HK-2 (cell line): ENCODE results near the gene GSTA4.
"Not testable (repeated sequence)": the region's sequence is repeated elsewhere in the genome, so short reads cannot be mapped to it uniquely, and the experiment has no call there.

Source experiments
- DNase-seq: peaks from one replicate; pipeline ENCODE4 v3.0.0-alpha.2; 2018; ENCODE audit not compliant: unreplicated experiment

The GSTA4 gene

DNA sequence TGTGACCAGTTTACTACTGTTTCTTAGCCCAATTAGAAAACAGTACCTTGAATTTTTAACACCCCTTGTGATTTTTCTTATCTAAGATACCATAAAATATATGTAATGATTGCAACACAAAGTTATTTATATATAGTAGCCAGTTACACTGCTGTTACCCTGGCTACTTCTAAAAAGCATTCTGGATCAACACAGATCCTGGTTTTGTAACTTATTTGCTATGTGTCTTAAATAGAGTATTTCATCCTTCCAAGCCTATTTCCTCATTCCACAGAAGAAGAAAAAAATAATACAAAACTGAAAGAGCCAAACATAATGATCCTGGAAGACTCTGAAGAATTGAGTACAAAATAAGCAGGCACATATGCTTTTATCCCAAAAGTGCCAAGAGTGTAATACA lies 19.0 kb upstream of the GSTA4 start:
- DNase-seq = no peak

DNA sequence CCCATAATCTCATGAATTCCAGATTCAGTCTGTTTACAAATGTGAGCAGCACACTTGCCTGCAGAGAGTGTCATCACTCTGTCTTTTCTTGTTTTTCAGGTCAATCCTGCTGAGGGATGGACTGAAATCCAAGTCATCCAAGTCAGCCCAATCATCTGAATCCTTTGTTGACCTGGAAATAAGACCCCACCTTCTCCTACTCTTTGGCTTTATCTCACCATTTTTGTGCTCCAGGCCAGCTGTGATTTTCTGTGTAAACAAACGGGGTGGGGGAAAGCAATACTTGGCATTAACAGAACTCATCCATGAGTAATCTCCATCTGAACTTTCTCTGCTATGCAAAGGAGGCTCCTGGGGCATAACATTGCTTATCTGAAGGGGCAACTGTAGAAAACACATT lies 16.9 kb upstream of the GSTA4 start:
- DNase-seq = no peak

GRCh38 chr6:53010504-53010903 lies 15.4 kb upstream of the GSTA4 start:
- no peak for DNase-seq

GRCh38 chr6:53009511-53009910 lies 14.4 kb upstream of the GSTA4 start:
- DNase-seq = no peak

DNA sequence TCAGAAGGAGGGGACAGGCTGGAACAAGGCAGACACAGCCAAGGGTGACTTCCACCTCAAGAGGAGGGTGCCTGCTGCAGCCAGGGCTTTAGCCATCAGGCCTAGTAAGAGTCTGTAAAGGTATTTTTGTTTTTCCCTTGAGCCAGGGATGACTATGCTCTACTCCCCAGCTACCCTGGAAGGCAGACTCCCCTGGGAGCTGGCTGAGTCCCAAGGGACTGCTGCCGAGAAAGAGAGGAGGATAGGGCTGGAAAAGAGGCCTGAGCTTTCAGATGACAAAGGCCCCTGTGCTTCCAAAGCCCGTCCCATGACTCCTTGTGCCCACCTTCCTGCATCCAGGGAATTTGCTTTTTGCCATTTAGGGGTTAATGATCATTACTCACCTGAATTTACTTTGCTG lies 14.0 kb upstream of the GSTA4 start:
- no peak for DNase-seq

GRCh38 chr6:53008192-53008687 lies 13.2 kb upstream of the GSTA4 start:
- not testable (repeated sequence) for DNase-seq

GRCh38 chr6:53005663-53006250 lies 10.7 kb upstream of the GSTA4 start:
- DNase-seq = no peak

DNA sequence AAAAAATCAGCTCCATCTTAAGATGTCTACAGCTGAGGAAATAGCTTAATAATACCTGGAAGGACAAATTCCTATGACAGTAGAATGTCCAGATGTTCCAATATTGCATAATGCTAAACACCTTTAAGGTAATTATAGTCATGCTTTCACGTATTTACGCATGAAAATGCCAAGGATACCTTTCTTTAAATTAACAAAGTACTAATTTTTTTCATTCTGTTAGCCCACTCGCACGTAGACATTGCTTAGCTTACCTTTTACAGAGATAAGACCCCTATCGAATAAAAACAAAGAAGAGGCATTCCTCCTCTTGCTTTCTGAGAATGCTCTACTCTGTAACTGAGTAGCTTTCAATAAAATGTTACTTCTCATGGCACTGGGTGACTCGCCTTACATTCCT lies 4.4 kb upstream of the GSTA4 start:
- DNase-seq = no peak

DNA sequence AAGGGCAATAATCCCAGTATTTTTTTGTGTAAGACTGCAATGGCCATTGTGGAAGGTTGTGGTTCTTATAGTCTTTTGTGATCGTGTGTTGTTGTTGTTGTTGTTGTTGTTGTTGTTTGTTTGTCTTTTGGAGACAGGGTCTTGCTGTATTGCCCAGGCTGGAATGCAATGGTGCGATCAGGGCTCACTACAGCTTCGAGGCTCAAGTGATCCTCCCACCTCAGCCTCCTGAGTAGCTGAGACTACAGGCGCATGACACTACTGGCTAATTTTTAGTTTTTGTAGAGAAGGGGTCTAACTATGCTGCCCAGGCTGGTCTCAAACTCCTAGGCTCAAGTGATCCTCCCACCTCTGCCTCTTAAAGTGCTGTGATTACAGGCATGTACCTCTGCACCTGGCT lies 3.5 kb upstream of the GSTA4 start:
- DNase-seq = no peak

DNA sequence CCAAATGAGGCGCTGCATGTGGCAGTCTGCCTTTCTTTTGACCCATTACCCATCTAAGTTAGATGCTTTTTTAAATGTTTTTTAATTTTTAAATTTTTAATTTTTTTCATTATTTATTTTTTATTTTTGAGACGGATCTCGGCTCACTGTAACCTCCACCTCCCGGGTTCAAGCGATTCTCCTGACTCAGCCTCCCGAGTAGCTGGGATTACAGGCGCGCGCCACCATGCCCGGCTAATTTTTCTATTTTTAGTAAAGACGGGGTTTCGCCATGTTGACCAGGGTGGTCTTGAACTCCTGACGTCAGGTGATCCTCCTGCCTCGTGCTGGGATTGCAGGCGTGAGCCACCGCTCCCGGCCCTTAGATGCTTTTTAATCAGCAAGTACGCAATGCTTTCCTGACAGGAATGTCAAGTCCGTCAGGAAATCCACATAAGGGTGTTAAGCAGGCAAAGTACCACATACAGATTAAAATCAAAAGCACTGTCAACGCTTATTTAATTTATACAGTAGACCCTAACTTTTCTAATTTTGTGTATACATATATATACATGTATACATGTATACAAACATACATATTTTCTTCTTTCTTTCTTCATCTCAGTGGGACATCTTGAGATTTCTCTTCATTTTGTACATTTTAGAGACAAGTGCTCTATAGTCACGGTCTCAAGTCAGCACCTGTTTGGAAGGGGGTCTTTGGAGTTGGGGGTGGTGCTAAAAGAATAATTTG lies 995 bp upstream of the GSTA4 start:
- peak; percentile 44 for DNase-seq

GRCh38 chr6:52994839-52995088 lies 320 bp downstream of the GSTA4 start:
- no peak for DNase-seq

DNA sequence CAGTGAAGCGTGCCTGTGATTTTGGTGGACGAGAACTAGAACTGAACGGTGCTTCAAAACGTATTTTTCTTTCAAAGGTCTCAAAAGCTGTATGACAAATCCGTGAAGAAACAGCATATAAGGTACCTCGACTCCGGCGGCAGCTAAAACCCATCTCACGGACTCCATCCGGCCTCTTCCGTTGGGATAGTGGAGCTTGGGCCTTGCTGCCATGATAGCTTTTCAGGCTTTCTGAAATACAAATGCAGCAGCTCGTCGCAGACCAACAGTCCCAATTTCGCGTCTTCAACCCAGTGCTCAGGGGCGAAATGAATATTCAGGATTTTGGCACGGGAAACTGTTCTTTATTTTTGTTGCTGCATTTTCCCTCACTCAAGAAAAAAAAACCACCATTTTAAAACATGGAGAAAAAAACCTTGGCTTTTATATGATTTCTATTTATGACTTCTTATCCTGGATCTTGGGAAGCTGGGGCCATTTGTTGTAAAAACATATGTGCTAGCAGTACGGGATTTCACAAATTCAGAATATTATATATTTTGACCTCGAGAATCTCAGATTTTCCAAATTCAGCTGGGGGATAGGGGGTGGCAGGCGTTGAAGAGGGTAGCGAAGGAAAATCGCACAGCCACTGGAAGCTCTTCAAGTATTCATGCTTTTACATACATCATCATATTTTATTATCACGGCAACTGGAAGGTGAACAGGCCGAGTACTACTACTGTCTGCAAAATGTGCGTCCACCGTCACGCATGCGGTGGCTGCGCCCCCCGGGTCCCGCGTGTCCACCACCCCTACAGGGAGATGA lies 849 bp downstream of the GSTA4 start:
- DNase-seq = peak; percentile 43

GRCh38 chr6:52992980-52993920 lies 1.8 kb downstream of the GSTA4 start:
- no peak for DNase-seq

DNA sequence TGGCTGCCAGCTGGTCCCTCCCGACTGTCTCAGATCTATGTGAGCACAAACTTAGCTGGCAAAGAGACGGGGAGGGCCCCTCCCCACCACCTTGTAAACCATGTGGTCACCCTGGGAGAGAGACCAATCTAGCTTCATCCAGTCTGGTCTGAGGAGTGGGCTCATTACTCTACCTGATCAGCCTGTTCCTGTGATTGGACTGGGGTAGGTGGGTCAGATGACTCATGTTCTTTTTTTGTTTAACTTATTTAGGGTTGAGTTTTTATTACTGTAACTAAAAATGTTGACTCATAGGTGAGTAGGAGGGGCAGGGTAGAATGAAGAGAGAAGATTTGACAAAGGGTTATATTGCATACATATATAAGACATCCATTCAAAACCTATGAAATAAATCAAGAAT lies 4.7 kb downstream of the GSTA4 start:
- DNase-seq = no peak

DNA sequence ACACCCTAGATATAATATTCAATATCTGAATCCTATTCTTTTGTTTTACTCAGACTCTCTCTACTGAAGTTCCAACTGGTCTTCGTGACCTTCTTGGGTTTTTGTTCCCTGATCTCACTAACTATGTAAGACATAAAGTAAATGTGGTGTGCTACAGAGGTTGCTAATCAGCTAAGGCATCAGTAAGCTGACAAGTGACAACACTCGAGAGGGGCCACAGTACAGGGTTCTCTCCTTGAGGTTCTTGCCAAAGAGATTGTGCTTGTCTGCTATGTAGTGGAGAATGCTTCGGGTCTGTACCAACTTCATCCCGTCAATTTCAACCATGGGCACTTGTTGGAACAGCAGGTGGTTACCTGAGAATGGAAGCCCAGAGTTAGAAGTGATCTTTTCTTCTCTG lies 9.9 kb downstream of the GSTA4 start:
- DNase-seq = no peak

DNA sequence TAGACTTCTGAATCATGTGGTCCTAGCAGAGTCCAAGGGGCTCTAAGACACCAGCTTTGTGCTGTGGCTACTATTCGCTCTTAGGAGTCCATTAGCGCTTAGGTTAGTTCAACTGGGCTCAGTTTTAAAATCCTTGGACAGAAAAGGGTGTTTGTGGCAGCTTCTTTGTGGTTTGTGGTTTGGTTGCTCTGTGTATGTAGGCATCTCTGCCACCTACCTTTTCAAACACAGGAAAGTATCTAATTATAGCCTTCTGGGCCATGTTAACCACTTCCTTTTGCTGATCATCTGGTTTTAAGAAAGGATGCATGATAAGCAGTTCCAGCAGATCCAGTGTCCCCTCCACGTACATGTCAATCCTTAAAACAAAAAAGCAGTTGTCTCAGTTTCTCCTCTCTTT lies 10.8 kb downstream of the GSTA4 start:
- DNase-seq = peak; percentile 18

GRCh38 chr6:52983159-52983848 lies 11.8 kb downstream of the GSTA4 start:
- no peak for DNase-seq

DNA sequence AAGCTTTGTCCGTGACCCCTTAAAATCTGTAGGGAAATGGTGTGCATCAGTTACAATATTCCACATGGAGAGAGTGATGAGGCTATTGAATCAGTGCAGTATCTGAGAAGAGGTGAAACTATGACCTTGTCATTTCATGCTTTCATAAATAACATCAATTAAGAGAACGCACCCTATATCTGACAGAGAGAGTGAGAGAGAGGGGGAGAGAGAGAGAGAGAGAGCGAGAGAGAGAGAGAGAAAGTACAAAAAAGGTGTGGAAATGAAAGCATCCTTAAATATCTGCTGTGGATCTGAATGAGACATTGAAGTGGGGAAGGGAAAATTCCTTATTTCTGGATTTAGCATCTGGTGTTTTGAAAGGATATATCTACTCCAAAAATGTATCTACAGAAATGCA lies 12.4 kb downstream of the GSTA4 start:
- DNase-seq = no peak

DNA sequence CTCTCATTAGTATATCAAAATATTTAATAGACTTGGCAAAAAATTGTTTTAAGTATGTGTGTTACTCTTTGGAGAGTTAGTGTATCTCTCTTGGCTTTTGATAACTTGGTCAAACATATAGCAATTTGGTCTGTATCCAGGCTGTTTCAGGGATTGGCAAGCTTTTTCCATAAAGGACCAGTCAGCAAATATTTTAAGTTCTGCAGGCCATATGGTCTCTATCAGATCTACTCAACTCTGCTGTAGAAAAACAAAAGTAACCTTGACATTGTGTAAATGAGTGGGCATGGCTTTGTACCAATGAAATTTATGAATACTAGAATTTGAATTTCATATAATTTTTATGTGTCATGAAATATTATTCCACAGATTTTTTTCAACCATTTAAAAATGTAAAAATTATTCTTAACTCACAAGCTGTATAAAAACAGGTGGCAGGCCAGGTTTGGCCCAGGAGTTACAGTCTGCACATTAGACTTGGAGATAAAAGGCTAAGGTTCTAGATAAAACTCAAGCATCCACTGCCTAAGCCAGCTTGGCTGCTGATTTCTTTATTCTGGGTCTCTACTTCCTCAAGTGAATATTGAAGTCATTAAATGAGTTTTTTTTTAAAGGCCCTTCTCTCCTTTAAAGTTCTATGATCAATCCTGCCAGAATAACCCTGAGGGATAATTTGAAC lies 13.7 kb downstream of the GSTA4 start:
- DNase-seq = no peak

GRCh38 chr6:52976591-52977035 lies 18.5 kb downstream of the GSTA4 start:
- DNase-seq = no peak

DNA sequence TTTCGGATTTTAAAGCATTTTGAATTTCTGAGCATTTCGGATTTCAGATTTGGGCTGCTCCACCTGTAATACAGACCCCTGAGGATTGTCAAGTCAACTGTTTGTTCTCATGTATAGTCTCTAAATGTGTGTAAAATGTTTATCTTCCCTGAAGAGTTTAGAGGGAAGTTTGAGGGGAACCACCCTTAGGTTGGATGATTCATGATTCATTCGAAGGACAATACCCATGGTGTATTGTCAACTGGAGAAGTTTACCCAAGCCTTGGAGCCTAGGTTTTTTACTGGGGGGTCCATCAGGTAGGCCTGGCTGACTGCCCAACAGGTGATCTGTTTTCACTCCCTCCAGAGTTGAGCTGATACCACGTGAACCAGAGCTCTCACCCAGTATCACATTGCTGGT lies 18.9 kb downstream of the GSTA4 start:
- DNase-seq = no peak
